RWPE2 (cell line): Measurements from ENCODE around the gene DCPS.

Source experiments
- ATAC-seq: fragments of 200-7000 bp; cut with Tn5 transposase; 3 replicates; pipeline ENCODE4 v1.9.1; 2021; ENCODE audit warnings: low read depth
- DNase-seq: peaks from one replicate; pipeline ENCODE4 v3.0.0-alpha.2; 2020; ENCODE audit warnings: low spot score
- H3K27ac ChIP-seq: fragments of 450-650 bp; 2 replicates; pipeline ENCODE4 v1.5.1; 2017; ENCODE audit warnings: mild to moderate bottlenecking; ENCODE audit not compliant: poor library complexity, severe bottlenecking
- H3K27me3 ChIP-seq: fragments of 250-450 bp; sonication (Bioruptor Pico); 2 replicates; pipeline ENCODE4 v1.5.1; 2021; ENCODE audit warnings: mild to moderate bottlenecking, moderate library complexity; ENCODE audit not compliant: insufficient read depth, poor library complexity, severe bottlenecking
- H3K36me3 ChIP-seq: fragments of 250-450 bp; sonication (Bioruptor Pico); 2 replicates; pipeline ENCODE4 v1.5.1; 2020; ENCODE audit warnings: low read depth, mild to moderate bottlenecking, moderate library complexity
- H3K4me1 ChIP-seq: fragments of 250-450 bp; sonication (Bioruptor Pico); 2 replicates; pipeline ENCODE4 v1.5.1; 2021; ENCODE audit warnings: mild to moderate bottlenecking, moderate library complexity; ENCODE audit not compliant: insufficient read depth, poor library complexity, severe bottlenecking
- H3K4me3 ChIP-seq: fragments of 250-450 bp; sonication (Bioruptor Pico); 2 replicates; pipeline ENCODE4 v1.5.1; 2021; ENCODE audit warnings: mild to moderate bottlenecking, moderate library complexity; ENCODE audit not compliant: severe bottlenecking
- H3K9me3 ChIP-seq: fragments of 250-450 bp; sonication (Bioruptor Pico); 2 replicates; pipeline ENCODE4 v1.5.1; 2021; ENCODE audit warnings: mild to moderate bottlenecking, moderate library complexity; ENCODE audit not compliant: severe bottlenecking
- CTCF ChIP-seq: fragments of 450-650 bp; IDR thresholded peaks from one replicate; pipeline ENCODE4 v1.5.1; 2017; ENCODE audit warnings: mild to moderate bottlenecking, moderate library complexity; ENCODE audit not compliant: poor library complexity, severe bottlenecking

The DCPS gene

GRCh38 chr11:126310200-126310991, 6.5 kb downstream of the DCPS start:
- Histone ChIP-seq H3K9me3 (no peaks in the 10 kb centered on the region), H3K27ac (no peak overlapping the region), H3K4me3 (no peak overlapping the region), H3K4me1 (peaks cover 7% of the 10 kb centered on the region), H3K36me3 (peaks cover 13% of the 10 kb centered on the region), H3K27me3 (no peaks in the 10 kb centered on the region)
- ATAC-seq (peak; percentile 91), DNase-seq (no peak)
- TF ChIP-seq CTCF = peak; percentile 90

DNA sequence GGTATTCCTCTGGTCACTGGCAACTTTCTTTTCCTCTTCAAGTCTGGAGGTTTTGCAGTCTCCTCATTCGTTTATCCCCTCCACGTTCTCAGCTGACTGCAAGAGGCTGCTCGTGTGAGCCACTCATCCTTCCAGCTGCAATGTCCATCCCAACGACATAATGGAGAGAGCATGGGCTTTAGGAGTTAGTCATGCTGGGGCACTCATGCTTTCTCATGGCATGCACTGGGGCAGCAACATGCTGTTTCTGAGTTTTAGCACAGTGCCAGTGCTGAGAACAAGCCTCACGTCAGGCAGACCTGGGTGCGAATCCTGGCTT, 7.1 kb downstream of the DCPS start:
- Histone ChIP-seq H3K4me1 (peaks cover 7% of the 10 kb centered on the region), H3K9me3 (no peaks in the 10 kb centered on the region), H3K4me3 (no peak overlapping the region), H3K27me3 (no peaks in the 10 kb centered on the region), H3K27ac (no peak overlapping the region), H3K36me3 (peaks cover 13% of the 10 kb centered on the region)
- DNase-seq (no peak), ATAC-seq (no peak)
- no peak for TF ChIP-seq CTCF

- no peak for ATAC-seq
Measured at GRCh38 chr11:126311401-126312291, 7.8 kb downstream of the DCPS start.

DNA sequence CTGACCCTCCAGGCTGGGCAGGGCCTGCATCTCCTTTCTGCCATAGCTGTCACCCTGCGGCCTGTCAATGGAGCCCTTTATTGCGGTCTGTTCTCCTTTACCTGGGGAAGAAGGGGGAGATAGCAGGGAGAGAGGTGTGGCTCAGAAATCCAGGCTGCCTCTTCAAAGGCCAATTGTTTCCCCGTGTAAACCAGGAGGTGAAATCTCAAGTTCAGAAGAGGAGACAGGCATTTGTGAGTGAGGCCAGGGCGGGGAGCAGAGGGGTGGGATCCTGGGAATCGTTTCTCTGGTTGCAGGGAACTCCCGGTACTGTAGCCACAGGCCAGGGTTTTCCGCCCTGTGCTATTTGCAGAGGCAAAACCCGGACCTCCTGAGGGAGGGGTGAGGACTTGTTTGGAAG, 9.1 kb downstream of the DCPS start:
- ATAC-seq (no peak), DNase-seq (peak; percentile 40)
- no peaks in the 10 kb centered on the region for H3K27me3 ChIP-seq
- H3K9me3 ChIP-seq = no peaks in the 10 kb centered on the region
- H3K36me3 ChIP-seq = peaks cover 8% of the 10 kb centered on the region
- no peak overlapping the region for H3K4me3 ChIP-seq
- no peak for TF ChIP-seq CTCF
- peak overlapping the region; percentile 21 for H3K27ac ChIP-seq
- H3K4me1 ChIP-seq = peaks cover 14% of the 10 kb centered on the region

More at GRCh38 chr11:126311401-126312291, 7.8 kb downstream of the DCPS start:
- Histone ChIP-seq H3K27ac (no peak overlapping the region), H3K4me3 (no peak overlapping the region), H3K27me3 (no peaks in the 10 kb centered on the region), H3K4me1 (peaks cover 7% of the 10 kb centered on the region), H3K36me3 (peaks cover 13% of the 10 kb centered on the region), H3K9me3 (no peaks in the 10 kb centered on the region)
- DNase-seq = no peak
- no peak for TF ChIP-seq CTCF

DNA sequence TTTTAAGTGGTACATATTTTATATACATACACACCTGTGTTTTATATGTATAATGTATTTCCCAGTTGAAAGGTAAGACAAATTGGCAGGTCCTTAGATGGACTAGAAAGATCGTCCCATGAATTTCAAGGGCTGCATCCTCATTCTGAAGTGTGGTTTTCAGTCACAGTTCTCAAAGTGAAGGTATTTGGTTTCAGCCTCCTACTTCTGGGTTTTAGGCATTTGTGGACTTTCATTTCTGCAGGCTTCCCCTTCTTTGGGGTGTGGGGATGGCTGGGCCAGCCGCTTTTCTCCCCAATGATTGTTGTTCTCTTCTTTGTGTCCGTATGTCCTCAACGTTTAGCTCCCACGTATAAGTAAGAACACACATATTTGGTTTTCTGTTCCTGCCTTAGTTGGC, 10.0 kb downstream of the DCPS start:
- H3K4me1 ChIP-seq = peaks cover 23% of the 10 kb centered on the region
- no peaks in the 10 kb centered on the region for H3K9me3 ChIP-seq
- DNase-seq (no peak), ATAC-seq (no peak)
- H3K4me3 ChIP-seq = no peak overlapping the region
- no peaks in the 10 kb centered on the region for H3K27me3 ChIP-seq
- no peak for TF ChIP-seq CTCF
- H3K27ac ChIP-seq = peak overlapping the region; percentile 21
- H3K36me3 ChIP-seq = peaks cover 6% of the 10 kb centered on the region; the same call in 1 of the 2 replicates
